Ecto neural progenitor cell (in vitro differentiated cells): ENCODE results near the gene PSTPIP1.
A peak's percentile ranks its signal among the peaks of the same experiment; 100 is the strongest.

Source experiments
- DNase-seq: peaks from one replicate; pipeline ENCODE4 v3.0.0-alpha.2; 2018; ENCODE audit warnings: low spot score

The PSTPIP1 gene

DNA sequence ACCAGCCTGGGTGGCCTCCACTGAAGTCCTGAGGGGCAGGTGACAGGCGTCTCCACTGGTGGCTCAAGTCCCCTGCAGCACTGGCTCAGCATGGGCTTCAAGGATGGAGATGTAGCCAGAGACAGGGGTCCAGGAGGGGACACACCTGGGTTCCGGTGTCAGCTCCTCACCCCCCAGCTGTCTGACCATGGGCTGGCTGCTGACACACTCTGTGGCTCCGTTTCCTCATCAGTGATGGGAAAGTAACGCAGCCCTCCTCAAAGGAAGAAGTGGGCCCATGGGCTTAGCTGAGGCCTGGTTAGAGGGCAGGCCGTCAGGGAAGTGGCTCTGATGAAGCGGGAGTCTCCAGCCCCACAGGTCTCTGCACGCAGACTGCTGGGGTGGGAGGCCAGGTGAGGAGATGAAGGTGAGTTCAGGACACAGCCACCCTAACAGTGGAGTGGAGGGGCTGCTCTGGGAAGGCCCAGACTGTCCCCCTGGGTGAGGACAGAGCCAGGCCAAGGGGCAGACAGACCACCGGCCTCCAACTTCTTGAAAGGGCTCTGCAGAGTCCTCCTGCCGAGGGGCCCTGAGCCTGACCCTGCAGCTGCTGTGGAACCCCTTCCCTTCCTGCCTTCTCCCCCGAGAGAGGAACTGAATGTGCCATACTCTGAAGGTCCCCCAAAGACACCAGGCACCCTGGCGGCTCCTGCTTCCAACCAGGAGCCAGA, 24.0 kb downstream of the PSTPIP1 start:
- DNase-seq: no peak

DNA sequence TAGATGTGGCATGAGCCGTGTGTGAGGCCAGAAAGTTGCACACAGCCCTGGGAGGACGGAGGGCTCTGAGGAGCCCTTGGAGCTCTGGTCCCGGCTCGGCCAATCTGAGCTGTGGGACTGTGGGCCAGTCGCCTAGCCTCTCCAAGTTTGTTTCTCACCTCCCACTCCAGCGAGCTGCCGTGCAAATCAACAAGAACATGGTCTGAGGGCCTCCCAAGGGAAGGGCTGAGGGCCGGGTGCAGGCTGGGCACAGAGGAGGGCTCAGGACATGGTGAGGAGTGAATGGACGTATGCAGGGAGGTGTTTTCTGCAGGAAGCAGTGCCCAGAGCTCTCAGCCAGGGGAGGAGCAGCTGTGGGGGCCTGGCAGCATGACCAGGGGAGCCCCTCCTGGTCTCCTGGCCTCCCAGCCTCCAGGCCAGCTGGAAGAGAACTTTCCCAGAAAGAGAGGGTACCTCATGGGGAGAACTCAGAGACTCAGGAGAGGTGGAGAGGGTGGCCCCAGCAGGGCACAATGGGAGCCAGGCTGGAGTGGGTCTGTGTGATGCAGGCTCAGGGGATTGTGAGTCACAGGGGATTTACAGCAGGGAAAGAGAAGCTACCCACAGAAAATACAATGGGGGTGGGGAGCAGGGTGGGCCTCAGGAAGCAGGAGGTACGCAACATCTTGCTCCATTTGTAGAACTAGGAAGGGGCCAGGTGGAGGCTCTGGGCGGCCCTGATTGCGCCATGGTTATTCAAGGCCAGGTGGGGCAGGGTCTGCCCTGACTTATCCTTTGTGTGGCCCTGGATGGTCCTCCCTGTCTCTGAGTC, 24.8 kb downstream of the PSTPIP1 start:
- DNase-seq: no peak

DNA sequence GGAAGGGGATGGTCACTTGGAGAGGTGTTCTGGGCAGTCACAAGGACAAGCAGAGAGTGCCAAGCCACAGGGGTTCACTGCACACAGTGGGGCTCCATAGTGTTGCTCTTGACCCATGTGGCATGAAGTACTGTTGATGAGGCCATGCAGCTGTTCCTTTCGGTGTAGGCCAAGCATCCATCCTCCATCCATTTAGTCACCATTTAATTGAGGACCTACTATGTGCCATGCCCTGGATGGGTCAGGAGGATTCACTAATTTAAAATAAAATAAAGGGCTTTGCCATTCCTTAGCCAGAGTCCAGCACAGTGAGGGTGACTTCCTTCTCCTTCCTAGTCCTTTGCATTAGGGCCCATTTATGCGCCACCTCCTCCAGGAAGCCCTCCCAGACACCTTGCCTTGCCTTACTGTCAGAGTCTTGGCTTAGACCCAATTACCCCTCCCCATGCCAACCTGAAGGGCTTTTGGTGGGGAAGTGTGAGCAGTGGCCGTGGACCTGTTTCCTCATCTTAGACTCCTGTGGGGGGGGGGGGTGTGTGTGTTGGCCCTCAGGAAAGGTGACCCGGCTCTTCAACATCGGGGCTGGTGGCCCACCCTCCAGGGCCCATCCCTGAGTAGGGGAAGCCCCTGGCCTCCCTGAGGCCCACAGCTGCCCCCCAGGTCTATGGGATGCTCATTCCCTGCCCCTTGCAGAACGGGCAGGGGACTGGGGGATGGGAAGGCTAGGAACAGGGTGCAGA, 25.6 kb downstream of the PSTPIP1 start:
- no peak for DNase-seq

DNA sequence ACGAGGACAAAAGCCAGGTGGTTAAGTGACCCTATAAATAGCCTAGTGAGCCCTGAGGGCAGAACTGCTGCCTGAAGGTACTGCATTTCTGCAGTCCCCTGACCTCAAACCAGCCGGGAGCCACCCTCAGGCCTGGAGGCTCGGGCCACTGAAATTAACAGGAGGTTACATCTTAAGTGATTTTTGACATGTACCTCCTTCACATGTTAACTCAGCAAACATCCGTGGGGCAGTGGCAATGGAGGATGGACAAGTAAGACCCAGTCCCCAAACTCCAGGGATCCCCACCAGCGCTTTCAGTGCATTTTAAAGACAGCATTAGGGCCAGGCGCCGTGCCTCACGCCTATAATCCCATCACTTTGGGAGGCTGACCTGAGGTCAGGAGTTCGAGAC, 26.2 kb downstream of the PSTPIP1 start:
- DNase-seq: no peak

DNA sequence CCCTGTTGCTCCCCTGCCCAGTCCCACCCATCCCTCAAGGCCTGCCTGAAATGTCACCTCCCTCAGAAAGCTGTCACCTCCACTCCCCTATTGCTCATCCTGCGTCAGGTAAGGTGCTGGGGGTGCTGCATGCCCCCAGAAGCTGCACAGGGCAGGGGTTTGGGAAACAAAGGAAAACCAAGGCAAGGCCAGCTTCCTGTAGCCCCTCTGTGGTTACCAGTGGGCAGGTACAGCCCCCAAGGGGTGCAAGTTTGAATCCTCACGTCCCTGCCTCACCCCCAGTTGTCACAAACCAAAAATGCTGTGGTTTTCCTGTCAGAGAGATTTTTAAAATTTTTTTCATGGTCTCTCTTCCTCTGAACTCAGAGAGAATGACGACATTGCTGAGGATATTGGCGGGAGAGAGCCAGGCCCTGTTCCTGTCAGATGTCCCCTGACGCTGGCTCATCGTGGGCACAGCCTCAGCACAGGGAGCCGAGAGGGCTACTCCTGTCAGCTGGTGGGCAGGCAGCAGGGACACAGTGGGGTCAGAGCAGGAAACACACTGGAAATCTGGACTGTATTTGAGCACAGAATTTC, 27.0 kb downstream of the PSTPIP1 start:
- no peak for DNase-seq

DNA sequence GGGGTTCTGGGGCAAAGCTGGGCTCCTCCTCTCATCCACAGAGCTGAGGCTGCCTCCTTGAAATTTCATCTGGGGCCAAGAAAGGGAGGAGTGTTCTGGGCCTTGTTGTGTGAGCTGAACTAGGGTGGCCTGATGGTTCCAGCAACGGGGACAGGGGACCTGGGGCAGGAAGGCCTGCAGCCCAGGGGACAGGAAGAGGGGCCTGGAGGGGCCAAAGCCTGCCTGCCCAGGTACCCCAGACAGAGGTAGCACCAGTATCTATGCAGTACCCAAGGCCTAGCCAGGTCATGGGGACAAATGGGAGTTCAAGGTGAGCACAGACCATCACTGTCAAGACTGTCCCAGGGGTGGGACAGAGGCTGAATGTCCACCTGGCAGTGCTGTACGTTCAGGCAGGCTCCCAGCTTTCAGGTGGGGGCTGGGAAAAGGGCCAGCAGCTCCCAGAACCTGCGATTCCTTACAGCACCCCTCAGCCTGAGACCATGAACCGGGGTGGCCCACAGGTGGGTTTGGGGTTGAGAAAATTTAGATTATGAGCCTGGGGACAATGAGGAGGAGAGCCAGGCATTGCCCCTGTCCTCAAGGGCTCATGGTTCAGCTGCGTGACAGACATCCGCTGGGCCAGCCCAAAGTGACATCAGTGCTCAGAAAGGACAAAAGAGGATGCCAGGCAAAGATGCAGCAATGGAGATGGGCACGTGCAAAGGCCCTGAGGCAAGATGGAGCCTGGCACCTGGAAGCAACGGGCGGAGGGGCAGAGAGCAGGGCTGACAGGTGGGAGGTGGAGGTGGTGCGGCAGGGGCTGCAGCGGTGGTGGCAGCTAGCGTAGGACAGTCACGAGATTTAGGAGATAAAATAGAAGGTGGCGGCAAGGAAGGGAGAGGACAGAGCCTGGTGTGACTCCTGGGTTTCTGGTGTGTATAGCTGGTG, 28.0 kb downstream of the PSTPIP1 start:
- DNase-seq: peak; percentile 33

DNA sequence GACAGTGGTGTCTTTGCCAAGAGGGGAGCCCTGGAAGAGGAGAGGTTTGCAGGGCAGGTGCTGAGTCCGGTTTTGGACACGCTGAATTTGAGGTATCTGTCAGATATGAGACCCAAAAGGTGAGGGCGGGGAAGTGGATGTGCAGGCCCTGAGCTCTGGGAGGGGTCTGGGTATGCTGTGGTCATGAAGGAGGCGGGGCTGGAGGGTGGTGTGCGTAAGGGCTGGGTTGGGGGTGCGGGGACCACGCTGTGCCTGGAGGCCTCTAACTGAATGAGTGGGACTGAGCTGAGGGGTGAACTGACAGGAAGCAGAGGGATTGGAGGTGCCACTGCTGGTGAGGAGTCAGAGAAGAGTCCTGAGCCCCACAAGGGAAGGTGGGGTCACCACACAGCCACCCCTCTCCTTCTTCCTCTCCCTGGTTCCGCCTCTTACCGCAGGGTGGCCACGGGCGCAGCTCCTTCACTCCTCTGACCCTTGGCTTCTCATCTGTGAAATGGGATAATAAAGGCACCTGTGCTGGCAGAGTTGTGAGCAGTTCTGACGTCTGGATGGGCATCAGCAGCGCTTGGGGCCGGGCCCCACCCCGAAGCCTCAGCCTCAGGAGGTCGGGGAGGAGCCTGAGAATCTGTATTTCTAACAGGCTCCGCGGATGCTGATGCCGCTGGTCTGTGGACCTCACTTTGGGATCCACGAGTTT, 28.8 kb downstream of the PSTPIP1 start:
- peak; percentile 29 for DNase-seq

DNA sequence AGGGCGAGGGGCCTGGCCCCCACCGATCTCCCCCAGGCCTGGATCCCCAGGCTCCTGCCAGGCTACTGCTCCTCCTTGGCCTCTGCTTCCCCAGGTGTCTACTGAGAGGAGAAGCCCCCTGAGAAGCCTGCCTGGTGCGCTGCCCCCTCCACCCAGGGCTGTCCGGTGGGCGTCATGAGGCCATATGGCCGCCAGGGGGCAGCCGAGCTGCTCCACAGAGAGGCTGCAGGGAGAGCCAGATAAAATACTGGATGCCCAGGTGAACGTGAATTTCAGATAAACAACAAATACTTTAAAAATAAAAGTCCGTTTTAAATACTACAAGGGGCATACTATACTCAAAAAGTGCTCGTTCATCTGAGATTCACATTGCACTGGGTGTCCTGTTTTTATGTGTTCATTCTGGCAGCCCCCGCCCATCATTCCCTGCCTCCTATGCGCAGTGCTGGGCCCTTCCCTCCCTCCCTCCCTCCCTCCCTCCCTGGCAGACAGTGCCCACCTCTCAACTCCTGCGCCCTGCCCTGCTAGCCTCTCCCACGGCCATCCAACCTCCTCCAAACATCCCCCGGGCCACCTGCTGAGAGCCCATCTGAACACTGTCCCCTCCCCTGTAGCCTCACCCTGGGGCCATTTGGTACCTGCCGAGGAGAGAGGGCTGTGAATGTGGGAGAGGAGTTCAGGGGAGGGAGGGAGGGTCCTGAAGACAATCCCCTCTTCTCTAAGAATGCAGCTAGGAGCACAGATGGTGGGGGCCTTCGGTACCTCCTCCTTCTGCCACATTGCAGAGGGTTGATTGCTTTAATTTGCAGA, 29.6 kb downstream of the PSTPIP1 start:
- peak; percentile 86 for DNase-seq

DNA sequence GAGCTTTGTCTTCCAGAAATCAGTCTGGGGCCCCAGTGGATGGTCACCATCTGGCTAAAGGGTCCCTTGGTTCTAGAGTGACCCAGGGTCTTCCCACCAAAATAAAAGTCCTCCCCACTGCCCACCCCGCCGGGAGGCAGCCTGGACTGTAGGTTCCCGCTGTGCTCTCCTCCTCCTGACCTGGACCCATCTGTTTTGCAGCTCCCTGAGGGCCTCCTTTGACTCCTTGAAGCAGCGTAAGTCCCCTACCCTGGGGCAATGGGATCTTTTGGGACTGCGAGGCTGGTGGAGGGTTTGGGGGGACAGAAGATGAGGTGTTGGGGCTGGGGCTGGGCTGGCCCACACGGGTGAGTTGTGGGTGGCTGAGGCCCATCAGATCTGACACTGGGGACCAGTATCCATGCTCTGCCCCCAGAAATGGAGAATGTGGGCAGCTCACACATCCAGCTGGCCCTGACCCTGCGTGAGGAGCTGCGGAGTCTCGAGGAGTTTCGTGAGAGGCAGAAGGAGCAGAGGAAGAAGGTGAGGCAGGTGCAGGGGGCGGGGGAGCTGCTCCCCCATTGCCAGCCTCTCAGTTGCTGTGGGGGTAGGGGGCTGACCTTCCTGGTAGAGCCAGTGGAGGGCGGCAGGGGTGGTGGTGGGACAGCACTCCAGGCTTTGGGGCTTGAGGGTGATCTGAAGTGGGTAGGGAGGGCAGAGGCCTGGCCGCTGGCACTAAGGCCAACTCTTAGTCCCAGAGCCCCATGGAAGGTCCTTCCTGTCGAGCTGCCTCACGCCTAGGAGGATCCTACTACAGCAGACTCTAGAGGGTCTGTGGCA, 30.4 kb downstream of the PSTPIP1 start:
- DNase-seq: peak; percentile 46

DNA sequence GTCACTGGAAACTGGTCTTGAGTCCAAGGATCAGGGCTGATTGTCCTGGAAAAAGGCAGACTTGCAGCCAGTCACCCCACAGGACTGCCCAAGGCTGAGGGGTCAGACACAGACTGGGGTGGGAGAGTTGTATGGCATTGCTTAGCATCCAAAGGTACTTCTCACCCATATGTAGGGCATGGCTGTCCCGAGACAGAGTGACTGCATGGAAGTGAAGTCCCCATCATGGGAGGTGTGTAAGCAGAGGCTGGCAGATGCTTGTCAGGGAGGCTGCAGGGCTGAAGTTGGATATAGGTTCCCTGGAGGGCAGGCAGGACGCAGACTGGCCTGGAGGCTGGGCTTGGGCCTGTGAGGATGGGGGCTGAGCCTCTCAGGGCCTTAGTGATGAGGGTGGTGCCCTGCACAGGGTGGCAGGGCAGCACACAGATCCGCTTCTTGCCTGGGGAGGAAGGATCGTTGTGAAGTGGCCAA, 31.1 kb downstream of the PSTPIP1 start:
- peak; percentile 43 for DNase-seq

DNA sequence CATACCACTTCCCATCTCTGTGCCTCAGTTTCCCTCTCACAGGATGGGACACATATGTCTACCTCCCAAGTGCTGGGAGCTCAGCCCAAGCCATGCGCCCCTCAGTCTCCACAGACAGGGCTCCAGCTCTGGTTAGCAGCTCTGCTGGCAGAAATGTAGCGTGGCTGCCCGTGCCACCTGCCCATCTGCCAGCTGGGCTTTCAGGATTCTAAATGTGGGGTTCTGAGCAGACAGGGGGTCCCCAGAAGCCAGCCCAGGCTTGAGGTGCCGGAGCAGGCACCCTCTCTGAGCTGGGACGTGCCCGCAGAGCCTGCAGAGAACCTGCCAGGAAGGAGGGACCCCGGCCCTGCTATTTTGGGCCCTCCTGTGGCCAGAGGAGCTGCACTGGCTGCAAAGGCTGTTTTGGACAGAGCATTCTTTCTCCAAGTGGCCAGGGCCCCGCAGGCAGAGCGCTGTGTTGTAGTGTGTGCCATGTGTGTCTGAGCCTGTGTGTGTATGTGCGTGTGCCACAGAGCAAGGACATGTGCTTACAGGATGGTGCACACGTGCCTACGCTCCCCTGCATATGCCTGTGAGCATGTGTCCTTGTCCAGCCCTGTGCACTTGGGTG, 31.7 kb downstream of the PSTPIP1 start:
- DNase-seq: peak; percentile 49

DNA sequence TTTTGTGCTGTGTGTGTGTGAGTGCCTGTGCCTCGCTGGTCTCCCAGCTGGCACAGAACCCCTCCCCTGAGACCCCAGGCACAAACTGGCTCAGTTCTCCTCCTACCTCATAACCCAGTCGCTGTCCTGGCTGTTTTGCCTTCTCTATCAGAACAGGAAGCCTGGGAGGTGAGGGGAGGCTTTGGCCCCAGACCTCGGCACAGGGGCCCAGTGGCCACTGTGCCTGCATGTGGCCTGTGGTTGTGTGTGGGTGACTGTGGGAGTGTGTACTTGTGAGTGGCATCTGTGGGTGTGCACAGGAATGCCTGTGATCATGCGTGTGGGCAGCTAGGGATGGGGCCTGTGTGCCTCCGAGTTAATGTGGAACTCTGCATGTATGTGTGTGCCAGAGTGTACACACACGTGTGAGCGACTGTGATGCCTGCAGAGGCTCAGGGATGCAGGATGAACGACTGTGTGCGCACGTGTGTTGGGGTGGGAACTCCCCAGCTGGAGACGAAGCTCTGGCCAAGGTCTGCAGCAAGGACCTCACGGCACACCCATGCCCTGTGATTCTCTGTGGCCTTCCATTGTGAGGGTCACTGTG, 32.3 kb downstream of the PSTPIP1 start:
- peak; percentile 45 for DNase-seq

DNA sequence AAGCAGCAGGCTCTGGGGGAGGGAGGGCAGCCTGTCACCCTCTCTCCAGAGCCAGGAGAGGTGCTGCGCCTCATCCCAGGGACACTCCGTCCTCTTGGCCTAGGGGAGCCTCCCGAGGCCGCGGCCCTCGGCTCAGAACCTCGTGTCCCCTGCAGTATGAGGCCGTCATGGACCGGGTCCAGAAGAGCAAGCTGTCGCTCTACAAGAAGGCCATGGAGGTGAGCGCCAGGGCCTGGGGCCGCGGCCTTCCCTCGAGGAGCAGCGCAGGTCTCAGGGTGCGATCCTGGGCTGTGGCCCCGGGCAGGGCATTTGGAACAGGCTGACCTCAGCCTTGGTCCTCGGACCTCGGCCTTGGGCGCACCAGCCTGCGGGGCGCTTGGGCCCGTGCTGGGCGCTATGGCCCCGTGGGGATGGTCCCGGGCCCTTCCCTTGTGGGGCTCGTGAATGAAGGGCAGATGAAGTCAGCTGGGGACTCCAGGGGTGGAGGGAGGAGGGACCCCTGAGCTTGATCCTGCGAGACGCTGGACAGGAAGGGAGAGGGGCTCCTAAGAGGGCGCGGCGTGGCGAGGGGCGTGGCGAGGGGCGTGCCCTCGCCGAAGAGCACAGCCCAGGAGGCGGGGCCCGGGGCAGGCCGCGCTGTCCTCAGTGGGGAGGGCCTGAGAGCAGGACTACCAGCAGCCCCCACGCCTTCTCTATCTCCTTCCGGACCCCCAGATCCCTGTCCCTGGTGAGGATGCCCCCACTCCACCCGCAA, 32.9 kb downstream of the PSTPIP1 start:
- DNase-seq: peak; percentile 68

DNA sequence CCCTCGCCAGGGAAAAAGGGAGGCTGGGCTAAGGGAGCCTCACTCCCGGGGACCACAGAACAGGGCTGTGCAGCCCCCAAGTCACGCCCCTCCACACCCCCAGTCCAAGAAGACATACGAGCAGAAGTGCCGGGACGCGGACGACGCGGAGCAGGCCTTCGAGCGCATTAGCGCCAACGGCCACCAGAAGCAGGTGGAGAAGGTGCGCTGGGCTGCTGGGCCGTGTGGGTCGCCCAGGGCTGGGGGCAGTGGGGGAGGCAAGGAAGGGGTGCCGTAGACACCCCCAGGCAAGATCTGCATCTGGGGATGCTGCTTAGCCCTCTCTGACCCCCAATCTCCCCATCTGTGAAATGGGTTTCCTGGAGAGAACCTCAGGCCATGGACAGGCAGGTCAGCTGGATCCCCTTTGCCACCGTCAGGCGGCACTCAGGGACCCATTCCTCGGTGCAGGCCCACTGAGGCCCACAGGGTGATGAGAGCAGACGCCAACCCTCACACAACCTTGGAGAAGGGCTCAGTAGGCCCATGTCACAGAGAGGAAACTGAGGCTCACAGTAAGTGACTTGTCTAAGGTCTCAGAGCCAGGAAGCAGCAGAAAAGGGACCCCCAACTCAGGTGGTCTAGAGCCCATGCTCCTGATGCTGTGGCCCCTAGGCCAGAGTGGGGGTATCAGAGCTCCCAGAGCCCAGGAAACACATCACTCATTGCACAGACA, 33.7 kb downstream of the PSTPIP1 start:
- DNase-seq: peak; percentile 47

DNA sequence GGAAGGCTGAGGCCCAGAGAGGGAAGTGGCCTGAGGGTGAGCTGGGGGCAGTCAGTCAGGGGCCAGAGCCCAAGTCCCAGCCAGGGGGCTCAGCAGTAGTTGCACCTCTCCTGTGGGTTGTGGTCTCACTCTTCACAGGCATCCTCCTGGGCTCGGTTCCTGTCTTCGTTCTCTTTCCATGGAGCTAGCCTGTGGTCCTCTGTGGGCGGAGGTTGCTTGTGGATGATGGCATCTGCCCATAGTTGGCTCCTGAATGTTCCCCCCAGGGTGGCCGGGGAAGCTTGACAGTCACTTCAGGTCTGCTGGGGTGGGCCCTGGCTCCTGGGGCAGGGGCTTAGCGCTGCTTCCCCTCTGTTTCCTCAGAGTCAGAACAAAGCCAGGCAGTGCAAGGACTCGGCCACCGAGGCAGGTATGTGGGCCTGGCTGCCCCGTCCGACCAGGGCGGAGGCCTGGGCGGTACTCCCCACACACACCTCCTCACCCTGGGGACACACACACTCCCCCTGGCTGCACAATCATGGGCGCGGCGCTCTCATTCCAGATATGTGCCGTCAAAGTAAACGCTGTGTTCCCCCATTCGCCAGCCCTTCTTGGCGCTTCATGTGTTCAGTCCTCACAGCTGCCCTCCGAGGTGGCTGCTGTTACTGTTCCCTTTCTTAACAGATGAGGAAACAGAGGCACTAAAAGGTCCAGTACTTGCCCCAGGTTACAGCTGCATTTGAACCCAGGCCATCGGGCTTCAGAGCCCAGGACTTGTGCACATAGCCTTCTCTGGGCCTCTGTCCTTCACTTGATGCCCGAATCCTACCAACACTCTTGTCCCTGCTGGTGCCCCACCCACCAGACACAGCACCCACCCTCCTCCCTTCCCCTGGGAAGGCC, 34.5 kb downstream of the PSTPIP1 start:
- DNase-seq: peak; percentile 39
